ENCODE measurements around the gene VTI1A. TPM values are rescaled to one million over a fixed set of nuclear protein-coding genes. Genes with fewer than 3 reads are reported as not detected.
A peak's percentile ranks its signal among the peaks of the same experiment; 100 is the strongest.
"Not testable (repeated sequence)": the region's sequence is repeated elsewhere in the genome, so short reads cannot be mapped to it uniquely, and the experiment has no call there.

VTI1A gene
- total RNA-seq, 1 experiment from 2014 or later, result 61.7 TPM

- DNase-seq, result no peak
- peaks cover 9% of the 10 kb centered on the region for H3K9me3 ChIP-seq (ENCODE audit: low read length)
- no peaks in the 10 kb centered on the region for H3K4me1 ChIP-seq (ENCODE audit: low read length)
- H2AFZ ChIP-seq (ENCODE audit: low read length), result no peak overlapping the region
- no peak overlapping the region for H3K4me3 ChIP-seq (ENCODE audit: low read length)
- no peak overlapping the region for H3K9ac ChIP-seq (ENCODE audit: low read length)
- no peaks in the 10 kb centered on the region for H3K9me2 ChIP-seq (replicated peaks; ENCODE audit: insufficient read depth, low read length)
- H3K27me3 ChIP-seq (ENCODE audit: low read length), result no peaks in the 10 kb centered on the region
- H4K20me1 ChIP-seq (ENCODE audit: insufficient read depth, low read depth, low read length), result no peaks in the 10 kb centered on the region
- H3K36me3 ChIP-seq (ENCODE audit: insufficient read depth, low read length), result peaks cover 15% of the 10 kb centered on the region
- no peak overlapping the region for H3K27ac ChIP-seq (ENCODE audit: low read length)
- no peak overlapping the region for H3K4me2 ChIP-seq (ENCODE audit: low read depth, low read length, poor library complexity, severe bottlenecking)
- peaks cover 57% of the 10 kb centered on the region for H3K79me2 ChIP-seq (ENCODE audit: low read length)
Measured at GRCh38 chr10:112460366-112460765, 13.4 kb downstream of the VTI1A start.

- no peak overlapping the region for H3K4me2 ChIP-seq (ENCODE audit: low read depth, low read length, poor library complexity, severe bottlenecking)
- H4K20me1 ChIP-seq (ENCODE audit: insufficient read depth, low read depth, low read length), result no peaks in the 10 kb centered on the region
- no peak for DNase-seq
- no peak overlapping the region for H3K4me3 ChIP-seq (ENCODE audit: low read length)
- H3K36me3 ChIP-seq (ENCODE audit: insufficient read depth, low read length), result peaks cover 23% of the 10 kb centered on the region
- H2AFZ ChIP-seq (ENCODE audit: low read length), result no peak overlapping the region
- no peak overlapping the region for H3K9ac ChIP-seq (ENCODE audit: low read length)
- peaks cover 10% of the 10 kb centered on the region for H3K9me3 ChIP-seq (ENCODE audit: low read length)
- no peak overlapping the region for H3K27ac ChIP-seq (ENCODE audit: low read length)
- H3K27me3 ChIP-seq (ENCODE audit: low read length), result no peaks in the 10 kb centered on the region
- H3K79me2 ChIP-seq (ENCODE audit: low read length), result peaks cover 51% of the 10 kb centered on the region
- no peaks in the 10 kb centered on the region for H3K9me2 ChIP-seq (replicated peaks; ENCODE audit: insufficient read depth, low read length)
- H3K4me1 ChIP-seq (ENCODE audit: low read length), result no peaks in the 10 kb centered on the region
Measured at GRCh38 chr10:112461029-112461887, 14.2 kb downstream of the VTI1A start.

- not testable (repeated sequence) for H2AFZ ChIP-seq (ENCODE audit: low read length); H3K9ac ChIP-seq (ENCODE audit: low read length); H3K4me1 ChIP-seq (ENCODE audit: low read length); H3K4me3 ChIP-seq (ENCODE audit: low read length); H3K27ac ChIP-seq (ENCODE audit: low read length); H3K9me3 ChIP-seq (ENCODE audit: low read length); H3K27me3 ChIP-seq (ENCODE audit: low read length); H3K9me2 ChIP-seq (replicated peaks; ENCODE audit: insufficient read depth, low read length); H4K20me1 ChIP-seq (ENCODE audit: insufficient read depth, low read depth, low read length); DNase-seq; H3K4me2 ChIP-seq (ENCODE audit: low read depth, low read length, poor library complexity, severe bottlenecking)
- Histone ChIP-seq H3K36me3 (ENCODE audit: insufficient read depth, low read length) (peaks cover 23% of the 10 kb centered on the region), H3K79me2 (ENCODE audit: low read length) (peaks cover 36% of the 10 kb centered on the region)
Measured at GRCh38 chr10:112464074-112464473, 17.1 kb downstream of the VTI1A start.

GRCh38 chr10:112465299-112465883 lies 18.4 kb downstream of the VTI1A start:
- Histone ChIP-seq H3K9me2 (replicated peaks; ENCODE audit: insufficient read depth, low read length) (no peaks in the 10 kb centered on the region), H3K9ac (ENCODE audit: low read length) (no peak overlapping the region)
- DNase-seq, result no peak

GRCh38 chr10:112466802-112467201 lies 19.8 kb downstream of the VTI1A start:
- no peak overlapping the region for H2AFZ ChIP-seq (ENCODE audit: low read length)
- DNase-seq, result no peak
- peaks cover 23% of the 10 kb centered on the region for H3K36me3 ChIP-seq (ENCODE audit: insufficient read depth, low read length)
- H3K9ac ChIP-seq (ENCODE audit: low read length), result no peak overlapping the region
- no peak overlapping the region for H3K4me2 ChIP-seq (ENCODE audit: low read depth, low read length, poor library complexity, severe bottlenecking)
- H3K27me3 ChIP-seq (ENCODE audit: low read length), result no peaks in the 10 kb centered on the region
- H3K4me1 ChIP-seq (ENCODE audit: low read length), result no peaks in the 10 kb centered on the region
- H3K4me3 ChIP-seq (ENCODE audit: low read length), result no peak overlapping the region
- H3K79me2 ChIP-seq (ENCODE audit: low read length), result peaks cover 15% of the 10 kb centered on the region
- H3K9me2 ChIP-seq (replicated peaks; ENCODE audit: insufficient read depth, low read length), result no peaks in the 10 kb centered on the region
- no peak overlapping the region for H3K27ac ChIP-seq (ENCODE audit: low read length)
- H4K20me1 ChIP-seq (ENCODE audit: insufficient read depth, low read depth, low read length), result no peaks in the 10 kb centered on the region
- peaks cover 10% of the 10 kb centered on the region for H3K9me3 ChIP-seq (ENCODE audit: low read length)

More at GRCh38 chr10:112465299-112465883, 18.4 kb downstream of the VTI1A start:
- peaks cover 24% of the 10 kb centered on the region for H3K79me2 ChIP-seq (ENCODE audit: low read length)
- H3K9me3 ChIP-seq (ENCODE audit: low read length), result peaks cover 10% of the 10 kb centered on the region
- no peaks in the 10 kb centered on the region for H3K27me3 ChIP-seq (ENCODE audit: low read length)
- H4K20me1 ChIP-seq (ENCODE audit: insufficient read depth, low read depth, low read length), result no peaks in the 10 kb centered on the region
- no peaks in the 10 kb centered on the region for H3K4me1 ChIP-seq (ENCODE audit: low read length)
- H3K36me3 ChIP-seq (ENCODE audit: insufficient read depth, low read length), result peaks cover 23% of the 10 kb centered on the region
- no peak overlapping the region for H3K27ac ChIP-seq (ENCODE audit: low read length)
- no peak overlapping the region for H2AFZ ChIP-seq (ENCODE audit: low read length)
- H3K4me2 ChIP-seq (ENCODE audit: low read depth, low read length, poor library complexity, severe bottlenecking), result no peak overlapping the region
- no peak overlapping the region for H3K4me3 ChIP-seq (ENCODE audit: low read length)

- H3K9ac ChIP-seq (ENCODE audit: low read length), result no peak overlapping the region
- H3K9me2 ChIP-seq (replicated peaks; ENCODE audit: insufficient read depth, low read length), result no peaks in the 10 kb centered on the region
- H3K4me3 ChIP-seq (ENCODE audit: low read length), result no peak overlapping the region
- H3K4me2 ChIP-seq (ENCODE audit: low read depth, low read length, poor library complexity, severe bottlenecking), result no peak overlapping the region
- peaks cover 5% of the 10 kb centered on the region for H3K4me1 ChIP-seq (ENCODE audit: low read length)
- H2AFZ ChIP-seq (ENCODE audit: low read length), result no peak overlapping the region
- no peaks in the 10 kb centered on the region for H3K27me3 ChIP-seq (ENCODE audit: low read length)
- DNase-seq, result no peak
- peaks cover 23% of the 10 kb centered on the region for H3K36me3 ChIP-seq (ENCODE audit: insufficient read depth, low read length)
- no peak overlapping the region for H3K27ac ChIP-seq (ENCODE audit: low read length)
- peaks cover 15% of the 10 kb centered on the region for H3K79me2 ChIP-seq (ENCODE audit: low read length)
- no peaks in the 10 kb centered on the region for H4K20me1 ChIP-seq (ENCODE audit: insufficient read depth, low read depth, low read length)
- peaks cover 10% of the 10 kb centered on the region for H3K9me3 ChIP-seq (ENCODE audit: low read length)
Measured at GRCh38 chr10:112467541-112468075, 20.6 kb downstream of the VTI1A start.

- Histone ChIP-seq H3K79me2 (ENCODE audit: low read length) (peaks cover 29% of the 10 kb centered on the region), H3K9me2 (replicated peaks; ENCODE audit: insufficient read depth, low read length) (no peaks in the 10 kb centered on the region), H2AFZ (ENCODE audit: low read length) (0 out of 2 replicates have a peak overlapping the region, but pooled peaks have one; percentile 2), H3K27me3 (ENCODE audit: low read length) (no peaks in the 10 kb centered on the region), H3K36me3 (ENCODE audit: insufficient read depth, low read length) (no peaks in the 10 kb centered on the region), H3K4me1 (ENCODE audit: low read length) (peaks cover 18% of the 10 kb centered on the region), H3K9me3 (ENCODE audit: low read length) (no peaks in the 10 kb centered on the region), H3K4me3 (ENCODE audit: low read length) (no peak overlapping the region), H3K4me2 (ENCODE audit: low read depth, low read length, poor library complexity, severe bottlenecking) (peak overlapping the region; percentile 34), H3K27ac (ENCODE audit: low read length) (no peak overlapping the region), H4K20me1 (ENCODE audit: insufficient read depth, low read depth, low read length) (no peaks in the 10 kb centered on the region), H3K9ac (ENCODE audit: low read length) (peak overlapping the region; percentile 29)
- peak; percentile 84 for DNase-seq
Measured at GRCh38 chr10:112471878-112472487, 25.0 kb downstream of the VTI1A start.
